ENCODE measurements around the gene ARHGEF12.

- TF ChIP-seq CTCF (IDR thresholded peaks at IDR 0.05): no peak
- no peak for TF ChIP-seq POLR2A (IDR thresholded peaks at IDR 0.05)
Observed at GRCh38 chr11:120517801-120518291, 181.6 kb downstream of the ARHGEF12 start.
